Keratinocyte (primary cell): ENCODE measurements around the gene SLC1A2.

Experiments
- CTCF ChIP-seq, 3 experiments: IDR thresholded peaks in 1 of 3; conservative IDR thresholded peaks in 1 of 3; optimal IDR thresholded peaks in 1 of 3; 2 replicates in 2 of 3; 3 replicates in 1 of 3; pipeline versions ENCODE3 to v1.5.1; 2011; ENCODE audit warnings: low read length in 3 of 3, mild to moderate bottlenecking in 3 of 3, moderate library complexity in 2 of 3, control low read depth in 1 of 3, inconsistent platforms in 1 of 3; ENCODE audit not compliant: insufficient read depth in 2 of 3; ENCODE audit errors: extremely low read depth in 1 of 3
- EZH2 ChIP-seq: IDR thresholded peaks from one replicate; pipeline ENCODE4 v1.6.1; 2012; ENCODE audit warnings: inconsistent platforms, mild to moderate bottlenecking, low read length, moderate library complexity

GRCh38 chr11:35381709-35382322 is 37.5 kb downstream of the SLC1A2 start:
- no peak for TF ChIP-seq CTCF (optimal IDR thresholded peaks at IDR 0.05 in 1 of 3, IDR thresholded peaks at IDR 0.05 in 1 of 3, conservative IDR thresholded peaks at IDR 0.05 in 1 of 3; ENCODE audit: extremely low read depth in 1 of 3, insufficient read depth in 2 of 3, low read length in 3 of 3)
- no peak for TF ChIP-seq EZH2
